NCI-H2227 treated with DMSO at 0.1 percent for 48 hours (cell line): ENCODE measurements around the gene ISG20L2.

ENCODE experiments used
- DNase-seq: peaks from one replicate; lab custom pipeline; 2025; lab: John Stamatoyannopoulos, UW

Gene ISG20L2

DNA sequence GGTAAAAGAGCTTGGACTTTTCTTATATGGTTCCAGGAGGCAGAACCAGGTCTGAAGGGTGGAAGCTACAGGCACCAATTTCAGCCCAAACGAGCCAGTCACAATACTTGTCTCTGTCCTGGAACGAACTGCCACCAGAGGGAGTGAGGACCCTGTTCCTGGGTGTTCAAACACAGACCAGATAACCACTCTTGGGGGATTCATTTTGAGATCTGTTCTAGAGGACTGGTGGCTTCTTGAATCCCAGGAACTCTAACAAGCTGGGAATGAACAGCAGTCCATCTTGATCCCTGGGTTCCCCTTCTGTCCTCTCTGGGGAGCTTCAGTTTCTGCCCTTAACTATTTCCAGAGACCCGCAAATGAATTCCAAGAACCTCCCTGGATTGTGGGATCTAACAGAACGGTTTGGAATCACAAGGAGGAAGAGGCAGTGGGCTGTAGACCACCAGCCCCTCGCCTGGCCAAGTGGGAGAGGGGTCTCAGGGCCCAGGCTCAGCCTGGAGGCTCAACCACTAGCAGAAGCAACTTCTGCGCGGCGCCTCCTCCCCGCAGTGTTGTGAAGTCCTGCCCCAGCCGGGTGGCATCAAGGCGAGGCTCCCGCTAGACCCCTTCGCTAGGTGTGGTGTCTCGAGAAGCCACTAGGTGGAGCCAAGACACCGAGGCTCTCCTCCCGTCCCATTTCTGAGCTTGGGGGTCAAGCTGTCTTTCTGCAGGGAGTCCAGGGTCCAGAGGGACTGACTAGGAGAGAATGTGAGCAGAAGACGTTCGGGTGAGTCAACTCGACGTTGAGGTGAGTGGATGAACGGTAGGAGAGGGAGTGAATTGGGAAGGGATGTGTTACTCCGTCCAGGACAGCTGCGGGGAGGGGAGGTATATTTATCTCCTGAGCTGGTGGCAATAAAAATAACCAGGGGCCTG, 39.3 kb downstream of the ISG20L2 start:
- peak; percentile 87 for DNase-seq

DNA sequence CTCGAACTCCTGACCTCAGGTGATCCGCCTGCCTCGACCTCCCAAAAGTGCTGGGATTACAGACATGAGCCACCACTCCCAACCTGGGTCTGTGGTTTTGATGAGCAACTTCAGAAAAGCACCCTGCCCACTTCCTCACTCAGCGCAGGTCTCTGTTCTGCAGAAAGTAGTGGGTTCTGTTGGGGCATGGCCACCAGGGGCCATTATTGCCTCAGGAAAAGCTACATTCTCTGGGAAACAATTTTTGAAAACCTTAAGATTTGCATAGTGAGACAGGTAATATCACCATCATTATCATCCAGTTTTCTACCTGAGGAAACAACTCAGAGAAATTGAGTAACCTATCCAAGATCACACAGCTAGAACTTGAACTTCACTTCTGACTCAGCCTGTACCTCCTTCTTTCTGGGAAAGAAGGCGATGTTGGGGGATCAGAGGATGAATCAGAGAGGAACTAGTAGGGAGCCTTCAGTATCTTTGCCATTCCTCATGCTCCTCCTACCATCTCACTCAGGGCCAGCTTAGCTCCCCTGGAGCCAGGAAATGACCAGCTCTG, 44.3 kb downstream of the ISG20L2 start:
- DNase-seq, result no peak

DNA sequence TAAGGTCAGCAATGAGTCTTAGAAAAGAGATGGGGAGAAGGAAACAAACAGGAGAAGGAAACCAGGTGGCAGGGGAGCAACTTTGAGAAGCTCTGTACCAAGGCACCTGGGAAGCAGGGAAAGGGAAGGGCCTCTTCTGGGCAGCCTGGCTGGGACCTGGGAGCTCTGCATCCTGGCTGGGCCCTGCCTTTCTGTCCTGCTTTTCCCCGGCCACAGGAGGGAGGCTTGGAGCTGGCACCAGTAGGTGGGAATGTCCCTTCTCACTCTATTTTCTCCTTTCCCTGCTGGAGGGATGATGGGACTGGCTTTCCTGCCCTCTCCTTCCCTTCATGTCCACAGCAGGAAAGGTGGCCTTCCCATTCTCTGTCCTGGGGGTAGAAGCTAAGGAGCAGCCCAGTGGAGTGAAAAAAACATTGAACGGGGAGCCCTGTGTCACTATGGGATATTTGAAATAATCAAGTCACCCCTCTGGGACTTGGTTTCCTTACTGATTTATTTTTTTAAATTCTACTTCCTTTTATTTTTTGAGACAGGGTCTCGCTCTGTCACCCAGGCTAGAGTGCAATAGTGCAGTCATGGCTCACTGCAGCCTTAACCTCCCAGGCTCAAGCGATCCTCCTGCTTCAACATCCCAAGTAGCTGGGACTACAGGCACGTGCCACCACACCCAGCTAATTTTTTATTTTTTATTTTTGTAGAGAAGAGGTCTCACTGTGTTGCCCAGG, 46.2 kb downstream of the ISG20L2 start:
- no peak for DNase-seq

DNA sequence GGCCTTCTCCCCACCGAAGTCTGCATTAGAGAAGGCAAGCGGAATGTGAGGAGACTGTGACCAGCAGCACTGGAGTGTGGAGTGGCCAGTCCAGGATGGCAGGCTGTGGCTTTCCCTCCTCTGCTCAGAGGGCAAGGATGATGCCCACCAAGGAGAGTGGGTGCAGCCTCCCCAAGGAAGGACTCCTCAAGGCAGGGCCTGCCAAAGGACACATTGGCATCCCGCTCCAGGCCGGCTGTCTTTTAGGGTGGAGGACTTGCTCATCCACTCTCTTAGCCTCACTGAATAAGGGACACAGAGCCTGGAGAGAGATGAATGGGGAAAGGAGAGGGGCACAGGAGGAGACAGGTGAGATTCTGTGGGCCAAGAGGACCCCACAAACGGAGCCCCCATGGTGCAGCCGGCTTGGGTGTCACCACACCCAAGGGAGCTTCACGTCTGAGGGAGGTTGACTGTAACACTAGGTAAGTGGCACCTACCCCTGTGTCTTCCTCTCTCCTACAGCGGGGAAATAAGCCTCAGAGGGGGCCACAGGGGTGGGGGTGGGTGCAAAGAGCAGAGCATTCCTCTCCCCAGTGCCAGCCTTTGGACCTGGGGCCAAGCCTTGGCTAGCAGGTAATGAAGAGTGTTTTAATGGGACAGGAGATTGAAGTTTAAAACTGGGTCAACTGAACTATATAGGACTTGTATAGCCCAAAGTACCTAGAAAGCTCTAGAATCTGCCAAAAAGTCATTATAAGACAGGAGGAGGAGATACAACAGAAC, 47.2 kb downstream of the ISG20L2 start:
- no peak for DNase-seq

DNA sequence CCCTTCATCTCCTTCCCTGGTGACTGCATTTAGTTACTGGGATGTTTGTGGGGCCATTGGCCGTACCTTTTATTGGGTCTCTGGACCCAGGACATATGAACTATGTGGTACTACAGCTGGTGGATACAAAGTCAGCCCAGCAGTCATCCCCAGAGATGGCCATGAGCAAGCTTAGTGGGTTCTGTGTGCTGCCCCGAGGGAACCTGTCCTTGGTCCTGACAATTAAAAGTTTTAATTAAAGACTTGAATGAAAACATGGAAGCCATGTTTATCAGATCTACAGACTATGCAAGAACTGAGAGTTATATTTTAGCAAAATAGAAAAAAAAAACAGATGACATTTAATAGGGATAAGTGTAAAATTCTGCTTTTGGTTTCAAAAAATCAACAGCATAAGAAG, 48.5 kb downstream of the ISG20L2 start:
- no peak for DNase-seq

DNA sequence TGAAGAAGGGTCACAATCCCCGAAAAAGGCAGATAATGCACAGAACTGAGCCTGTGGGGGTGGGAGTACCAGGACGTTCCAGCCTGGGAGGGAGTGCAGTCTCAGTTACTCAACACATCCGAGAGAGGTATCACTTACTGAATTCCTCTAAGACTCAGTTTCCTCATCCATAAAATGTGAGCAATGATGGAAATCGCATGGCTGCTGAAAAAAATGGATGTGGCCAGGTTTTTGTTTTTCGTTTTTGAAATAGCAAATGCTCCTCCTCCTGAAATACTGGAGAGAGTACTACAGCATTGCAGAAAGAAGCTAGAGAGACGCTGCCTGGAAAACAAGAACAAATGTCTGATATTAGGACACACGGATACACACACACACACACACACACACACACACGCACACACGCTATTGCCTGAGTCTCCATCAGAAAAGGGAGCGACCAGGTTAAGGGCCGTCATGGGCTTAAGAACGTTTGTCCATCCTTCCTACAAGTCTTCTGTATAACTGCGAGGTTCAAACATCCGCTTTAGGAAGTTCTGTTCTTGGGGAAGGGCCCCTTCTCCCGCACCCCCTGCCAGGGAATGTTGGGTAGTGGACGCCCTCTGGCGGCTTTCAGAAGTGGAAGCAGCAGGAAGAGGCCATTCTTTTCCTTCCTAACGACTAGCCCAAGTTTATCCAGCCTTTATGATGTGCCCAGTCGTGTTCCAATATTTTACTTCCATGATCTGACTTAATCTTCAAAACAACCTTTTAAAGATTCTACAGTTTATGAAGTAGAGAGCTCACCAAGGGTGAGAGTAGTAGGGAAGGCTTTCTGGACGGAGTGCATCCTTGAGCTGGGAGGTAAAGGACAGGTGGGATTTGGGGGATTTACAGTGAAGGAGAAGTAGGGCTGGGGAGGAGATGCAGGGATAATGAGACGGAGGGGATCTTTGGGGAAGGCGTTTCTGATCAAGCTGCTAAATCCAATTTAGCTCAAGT, 50.7 kb downstream of the ISG20L2 start:
- DNase-seq, result peak; percentile 78

DNA sequence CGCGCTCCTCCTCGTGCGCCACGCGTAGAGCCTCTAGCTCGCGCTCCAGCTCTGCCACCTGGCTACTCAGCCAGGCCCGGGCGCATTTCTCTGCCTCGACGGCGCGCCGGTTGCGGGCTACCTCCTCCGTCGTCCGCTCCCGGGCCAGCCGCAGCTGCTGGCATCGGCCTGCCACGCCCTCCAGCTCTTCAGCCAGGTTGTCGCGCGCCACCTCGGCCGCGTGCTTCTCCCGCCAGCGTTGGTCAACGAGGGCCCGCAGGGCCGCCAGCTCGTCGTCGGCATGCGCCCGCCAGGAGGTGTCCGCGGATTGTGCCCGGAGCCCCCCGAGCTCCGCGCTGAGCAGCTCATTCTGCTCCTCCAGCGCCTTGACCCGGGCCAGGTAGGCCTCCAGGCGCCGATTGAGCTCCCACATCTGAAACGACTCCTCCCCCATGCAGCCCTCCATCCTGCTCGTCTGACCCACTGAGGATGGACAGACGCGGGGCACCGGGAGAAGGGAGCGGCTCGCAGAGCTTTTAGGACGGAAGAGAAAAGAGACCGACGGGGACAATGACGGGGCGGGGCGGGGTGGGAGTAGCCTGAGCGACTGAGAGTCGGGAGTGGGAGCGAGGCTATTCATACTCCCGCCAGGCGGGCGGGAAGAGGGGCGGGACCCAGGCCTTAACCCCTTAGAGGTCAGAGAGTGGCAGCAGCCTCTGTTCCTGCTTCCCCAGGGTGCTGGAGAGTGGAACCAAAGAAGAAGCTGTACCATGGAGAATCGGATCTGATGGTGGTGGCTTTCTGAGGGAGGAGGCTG, 51.5 kb downstream of the ISG20L2 start, which contains the start of gene NES:
Gene NES, minus strand, starts transcription at position 588 of the 796 bp plus-strand sequence. Its CDS starts 143 bp downstream, at position 445.
- DNase-seq, result no peak

DNA sequence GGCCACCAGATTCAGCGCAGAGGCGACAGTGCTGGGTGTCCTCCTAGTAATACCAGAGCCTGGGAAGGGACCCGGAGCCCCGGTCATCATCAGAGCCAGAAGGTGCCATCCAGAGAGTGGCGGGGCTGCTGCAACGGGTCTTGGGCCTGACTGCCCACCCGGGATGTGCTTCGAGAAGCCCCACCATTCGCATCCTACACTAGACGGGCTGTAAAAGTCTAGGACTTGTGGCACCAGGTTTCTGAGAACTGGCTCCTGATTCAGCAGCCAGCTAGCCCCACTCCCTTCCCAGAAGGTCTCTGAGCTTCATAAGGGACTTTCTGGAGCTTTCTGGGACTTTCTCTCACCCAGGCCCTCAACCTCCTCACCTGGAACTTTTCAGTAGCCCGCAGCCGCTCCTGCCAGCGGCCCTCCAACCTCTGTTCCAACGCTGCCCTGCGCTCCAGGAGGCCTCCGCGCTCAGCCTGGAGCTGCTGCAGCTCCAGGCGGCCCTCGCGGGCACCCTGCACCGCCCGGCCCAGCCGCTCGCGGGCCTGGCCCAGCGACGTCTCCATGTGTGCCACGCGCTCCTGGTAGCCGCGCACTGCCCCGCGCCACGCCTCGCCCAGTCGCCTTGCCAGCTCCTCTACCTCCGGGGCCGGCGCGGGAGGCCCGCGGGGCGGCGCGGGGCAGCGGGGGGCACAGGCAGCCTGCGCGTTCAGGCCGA, 52.3 kb downstream of the ISG20L2 start:
- no peak for DNase-seq

DNA sequence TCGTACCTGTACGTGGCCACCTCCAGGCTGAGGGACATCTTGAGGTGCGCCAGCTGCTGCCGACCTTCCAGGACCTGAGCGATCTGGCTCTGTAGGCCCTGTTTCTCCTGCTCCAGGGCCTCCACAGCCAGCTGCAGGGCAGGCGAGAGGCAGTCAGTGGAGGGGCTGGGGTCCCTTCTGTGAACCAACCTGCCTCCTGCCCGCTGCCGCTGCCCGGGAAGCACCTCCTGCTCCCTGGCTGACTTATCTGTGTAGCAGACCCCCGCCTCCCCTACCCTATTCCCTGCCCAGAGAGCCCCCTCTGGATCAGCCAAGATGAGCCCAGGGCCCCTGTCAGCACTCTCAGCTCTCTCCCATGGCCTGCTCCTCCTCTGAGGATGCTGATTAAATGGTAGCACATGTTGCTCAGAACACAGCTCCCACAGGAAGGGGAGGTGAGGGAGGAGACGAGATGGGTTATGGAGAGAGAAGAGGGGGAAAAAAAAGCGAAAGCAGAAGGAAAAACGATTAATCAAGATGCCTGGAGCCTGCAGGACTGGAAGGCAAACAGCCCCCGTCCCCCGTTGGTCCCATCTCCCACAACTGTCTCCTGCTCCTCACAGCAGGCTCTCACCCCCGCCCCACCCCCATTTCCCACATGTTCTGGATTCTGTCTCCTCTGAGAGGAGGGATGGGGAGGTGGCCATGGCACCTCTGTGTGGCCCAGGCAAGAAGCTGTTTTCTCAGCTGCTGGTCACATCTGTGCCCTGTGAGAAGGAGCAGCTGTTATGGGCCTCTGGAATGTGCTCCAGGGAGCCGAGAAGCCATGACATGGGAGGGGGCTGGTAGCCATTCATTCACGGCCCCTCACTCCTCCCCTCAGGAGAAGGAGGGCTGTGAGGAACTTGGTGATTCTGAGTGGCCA, 53.1 kb downstream of the ISG20L2 start:
- peak; percentile 38 for DNase-seq

DNA sequence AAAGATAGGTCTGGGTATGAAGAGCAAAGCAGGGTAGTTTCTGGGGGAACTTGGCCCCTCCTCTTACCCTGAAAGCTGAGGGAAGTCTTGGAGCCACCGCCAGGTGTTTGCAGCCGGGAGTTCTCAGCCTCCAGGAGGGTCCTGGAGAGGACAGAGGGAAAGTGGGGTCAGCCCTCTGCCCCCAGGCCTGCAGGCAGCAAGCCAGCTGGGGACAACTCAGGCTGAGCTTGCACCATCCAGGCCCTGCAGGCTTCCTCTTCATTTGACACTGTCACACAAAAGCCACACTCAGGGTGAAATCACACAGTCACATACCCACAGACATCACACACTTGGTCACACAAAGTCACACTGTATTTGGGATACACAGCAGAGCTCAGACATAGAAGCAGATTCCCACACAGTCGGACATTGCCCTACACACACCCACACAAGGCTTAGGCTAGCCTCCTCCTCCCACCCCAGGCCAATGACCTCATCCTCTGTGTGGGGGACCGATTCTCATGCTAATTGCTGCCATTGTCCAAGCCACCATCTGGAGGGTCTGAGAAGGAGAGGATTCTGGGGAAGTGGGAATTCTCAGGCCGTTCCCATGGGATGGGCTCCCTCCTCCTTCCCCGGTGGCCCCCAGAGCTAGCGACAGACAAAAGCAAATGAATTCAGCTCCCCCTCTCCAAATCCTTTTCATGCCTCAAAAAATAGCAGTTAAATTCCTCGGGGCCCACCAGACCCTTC, 55.0 kb downstream of the ISG20L2 start:
- DNase-seq, result peak; percentile 16
